HepG2 (cell line): ENCODE results near the gene MYO6. TPM values are rescaled to one million over a fixed set of nuclear protein-coding genes. Genes with fewer than 3 reads are reported as not detected.

Experiments
- ATAC-seq: fragments of 200-7000 bp; cut with Tn5 transposase; 3 replicates; pipeline ENCODE4 v1.9.1; 2020; ENCODE audit warnings: mild to moderate bottlenecking, moderate library complexity
- BruUV-seq: library from RNA; stranded (reverse); fragments of 400-500 nt; replicated peaks from 2 replicates; lab custom pipeline; 2021; lab: Mats Ljungman, UMichigan
- CTCF ChIA-PET: fragments of 300-600 bp; formaldehyde crosslinking; extraction: SDS; loops from one replicate; lab custom pipeline; 2021; ENCODE audit warnings: low total read pairs, inconsistent platforms, low intra/inter-chr PET ratio; lab: Yijun Ruan, JAX
- POLR2A ChIA-PET: fragments of 350-600 bp; sonication (Branson Sonifier 250); formaldehyde crosslinking; loops from one replicate; lab custom pipeline; 2020; ENCODE audit warnings: antibody characterized with exemption, inconsistent platforms; lab: Yijun Ruan, JAX
- DNase-seq: peaks from one replicate; pipeline ENCODE4 v3.0.0-alpha.2; 2015; ENCODE audit warnings: low spot score
- FAIRE-seq: peaks from 3 replicates; lab custom pipeline; 2011; peaks lifted over from hg19 to GRCh38; lab: Jason Lieb, UNC
- H2AFZ ChIP-seq: one replicate; pipeline ENCODE4 v1.6.1; 2011; ENCODE audit warnings: low read length, inconsistent platforms
- H3K27ac ChIP-seq: fragments of 300-600 bp; 3 replicates; pipeline ENCODE4 v1.8.0; 2011; ENCODE audit warnings: mixed run types, mild to moderate bottlenecking, mixed read lengths, low read length, inconsistent platforms; ENCODE audit not compliant: insufficient read depth; ENCODE audit errors: extremely low read length
- H3K27me3 ChIP-seq, 2 experiments: fragments of 200-600 bp in 1 of 2; 2 replicates in 1 of 2; 3 replicates in 1 of 2; pipeline versions ENCODE4 v1.6.0 to v1.8.0; 2011; ENCODE audit warnings: low read length in 2 of 2, mild to moderate bottlenecking in 2 of 2, moderate library complexity in 2 of 2, inconsistent platforms in 1 of 2; ENCODE audit not compliant: insufficient read depth in 2 of 2, control insufficient read depth in 1 of 2
- H3K36me3 ChIP-seq, 2 experiments: fragments of 200-600 bp in 1 of 2; replicated peaks in 1 of 2; 2 replicates in 1 of 2; 3 replicates in 1 of 2; pipeline versions ENCODE4 v1.5.1 to v1.8.0; 2011; ENCODE audit warnings: low read length in 2 of 2, inconsistent platforms in 1 of 2; ENCODE audit not compliant: insufficient read depth in 2 of 2, control insufficient read depth in 1 of 2
- H3K4me1 ChIP-seq: 2 replicates; pipeline ENCODE4 v1.5.1; 2012; ENCODE audit warnings: low read length, inconsistent platforms; ENCODE audit not compliant: insufficient read depth
- H3K4me2 ChIP-seq: 2 replicates; pipeline ENCODE4 v1.6.0; 2011; ENCODE audit warnings: low read depth, low read length, inconsistent platforms
- H3K4me3 ChIP-seq, 3 experiments: fragments of 200-600 bp in 1 of 3; sonication (generic), shearing (Covaris generic) in 1 of 3; replicated peaks in 1 of 3; 2 replicates each; pipeline ENCODE4 v1.5.1; 2011 to 2016; ENCODE audit warnings: low read length in 3 of 3, inconsistent platforms in 2 of 3, low read depth in 2 of 3, mild to moderate bottlenecking in 2 of 3, control low read depth in 1 of 3, mixed read lengths in 1 of 3; ENCODE audit not compliant: insufficient read depth in 1 of 3
- H3K79me2 ChIP-seq: one replicate; pipeline ENCODE4 v1.6.1; 2011; ENCODE audit warnings: low read length, inconsistent platforms; ENCODE audit not compliant: insufficient read depth
- H3K9ac ChIP-seq: 2 replicates; pipeline ENCODE4 v1.6.0; 2011; ENCODE audit warnings: mild to moderate bottlenecking, low read depth, low read length, inconsistent platforms; ENCODE audit not compliant: insufficient read depth
- H3K9me3 ChIP-seq: 2 replicates; pipeline ENCODE4 v1.5.1; 2012; ENCODE audit warnings: mild to moderate bottlenecking, low read length
- H4K20me1 ChIP-seq: 2 replicates; pipeline ENCODE4 v1.6.0; 2011; ENCODE audit warnings: inconsistent platforms, mild to moderate bottlenecking, low read length, moderate library complexity; ENCODE audit not compliant: insufficient read depth
- GATAD2A ChIP-seq: IDR thresholded peaks from 2 replicates; pipeline ENCODE4 v1.6.1; 2016
- MAFK ChIP-seq, 2 experiments: IDR thresholded peaks in 1 of 2; conservative IDR thresholded peaks in 1 of 2; 2 replicates each; pipeline ENCODE4 v1.6.1; 2011; ENCODE audit warnings: improper control_type of control experiment in 2 of 2, low read length in 2 of 2
- NR1H2 ChIP-seq: sonication (generic); formaldehyde crosslinking; IDR thresholded peaks from 2 replicates; pipeline ENCODE4 v1.8.1; 2022; ENCODE audit warnings: low read depth, missing genetic modification reagents, borderline replicate concordance
- RXRA ChIP-seq: sonication (generic); formaldehyde crosslinking; IDR thresholded peaks from 2 replicates; pipeline ENCODE4 v1.5.1; 2020; ENCODE audit warnings: missing genetic modification reagents
- SRSF9 ChIP-seq: fragments of 200-400 bp; formaldehyde crosslinking; IDR thresholded peaks from 2 replicates; pipeline ENCODE4 v1.6.1; 2018; ENCODE audit warnings: borderline replicate concordance, mild to moderate bottlenecking, low read depth, low read length; ENCODE audit not compliant: insufficient read depth, poor library complexity, severe bottlenecking
- ZBTB20 ChIP-seq: sonication (generic); formaldehyde crosslinking; IDR thresholded peaks from 2 replicates; pipeline ENCODE4 v1.8.1; 2023; ENCODE audit warnings: missing genetic modification reagents, low read depth, mild to moderate bottlenecking, borderline replicate concordance
- in situ Hi-C: cut with HindIII; loops from 2 replicates; pipeline ENCODE4 v1.10.0; 2017; ENCODE audit warnings: low pct_unique_long_range_greater_than_20kb; ENCODE audit not compliant: extremely low pct_ligation_motif_present
- intact Hi-C: fragments of 100-400 bp; cut with micrococcal nuclease; formaldehyde crosslinking; loops from one replicate; pipeline ENCODE4 v1.10.0; 2022; ENCODE audit not compliant: unreplicated experiment
- polyA plus RNA-seq, 8 experiments: library from polyadenylated mRNA; depleted of rRNA in 3 of 8; stranded (reverse) in 7 of 8; unstranded in 1 of 8; fragments of >200 nt; fragmentation: Illumina TruSeq in 4 of 8; extraction: Trizol in 4 of 8; gene quantifications; 2 replicates each; pipeline versions ENCODE4 v1.2.1 to v1.2.3, GENCODE V29; 2011 to 2016; ENCODE audit warnings: low read depth in 4 of 8, missing spikeins in 1 of 8, mixed read lengths in 1 of 8; ENCODE audit not compliant: insufficient read depth in 1 of 8
- small RNA-seq, 3 experiments: library from RNA; depleted of rRNA; stranded (forward); fragments of <200 nt; gene quantifications; one replicate each; pipeline ENCODE3, GENCODE V24; 2012; ENCODE audit warnings: low read depth in 2 of 3, low replicate concordance in 1 of 3; ENCODE audit not compliant: insufficient read length in 3 of 3, insufficient read depth in 2 of 3
- total RNA-seq, 5 experiments: library from RNA; depleted of rRNA; stranded (reverse); fragments of >200 nt; fragmentation: Illumina TruSeq; extraction: Trizol; gene quantifications; 2 replicates each; pipeline ENCODE4 v1.2.3, GENCODE V29; 2016; ENCODE audit warnings: low read depth in 1 of 5
- TF ChIP-seq, protein P1 (sequence below): sonication (generic); formaldehyde crosslinking; IDR thresholded peaks from 2 replicates; pipeline ENCODE4 v1.4.0; 2020; ENCODE audit warnings: low read depth, mild to moderate bottlenecking, missing genetic modification reagents

MYO6 gene
- total and polyA plus RNA-seq, 2 of the 13 experiments (the other 11 are each of a cell fraction or from before 2014, with no cell fraction given): 5.4 to 7.5 TPM

DNA sequence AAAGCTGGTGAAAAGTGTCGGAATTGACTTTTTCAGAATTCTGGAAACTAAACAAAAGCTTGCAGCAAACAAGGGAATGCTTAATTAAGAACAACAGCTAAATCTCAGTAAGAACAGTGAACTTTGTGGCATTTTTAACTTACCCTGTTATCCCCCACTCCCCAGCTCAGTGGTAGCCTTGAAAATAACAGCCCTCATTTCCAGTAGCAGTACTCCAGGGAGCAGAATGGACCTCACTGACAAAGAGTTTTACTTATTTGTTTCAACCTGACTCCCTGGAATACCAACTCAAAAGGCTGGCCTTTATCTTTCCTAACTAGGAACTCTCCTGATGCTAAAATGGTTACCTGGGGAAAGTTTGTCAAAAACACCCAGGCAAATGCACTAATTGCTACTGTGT, 214.5 kb downstream of the MYO6 start (continued):
- TF ChIP-seq, protein P1, sequence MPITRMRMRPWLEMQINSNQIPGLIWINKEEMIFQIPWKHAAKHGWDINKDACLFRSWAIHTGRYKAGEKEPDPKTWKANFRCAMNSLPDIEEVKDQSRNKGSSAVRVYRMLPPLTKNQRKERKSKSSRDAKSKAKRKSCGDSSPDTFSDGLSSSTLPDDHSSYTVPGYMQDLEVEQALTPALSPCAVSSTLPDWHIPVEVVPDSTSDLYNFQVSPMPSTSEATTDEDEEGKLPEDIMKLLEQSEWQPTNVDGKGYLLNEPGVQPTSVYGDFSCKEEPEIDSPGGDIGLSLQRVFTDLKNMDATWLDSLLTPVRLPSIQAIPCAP: no peak
- TF ChIP-seq SRSF9 (no peak), GATAD2A (CRISPR knock-in tag) (no peak)

DNA sequence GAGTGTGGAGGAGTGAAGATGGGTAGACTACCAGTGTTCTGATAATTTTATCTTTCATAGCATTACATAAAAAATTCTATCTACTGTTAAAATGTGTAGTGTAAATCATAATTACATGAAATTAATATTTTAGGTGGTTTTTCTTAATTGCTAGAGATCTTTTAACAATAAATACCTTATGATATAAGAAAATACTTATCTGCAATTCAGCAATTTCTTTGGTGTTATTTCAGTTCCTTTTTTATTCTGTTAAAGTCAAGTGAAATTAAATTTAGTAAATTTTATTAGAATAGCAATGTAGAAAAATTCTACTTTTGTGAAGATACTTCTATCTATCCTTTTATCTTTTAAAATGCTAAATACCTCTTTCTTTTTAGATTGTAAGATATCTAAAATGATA, 219.1 kb downstream of the MYO6 start:
- no TSS peak for BruUV-seq
- H3K36me3 ChIP-seq: no peaks in the 10 kb centered on the region
- H3K27ac ChIP-seq: no peak overlapping the region
- intact Hi-C loops: no loop called here
- ATAC-seq: no peak
- no peak overlapping the region for H3K4me3 ChIP-seq
- in situ Hi-C loops: no loop called here
- no peaks in the 10 kb centered on the region for H4K20me1 ChIP-seq
- CTCF ChIA-PET: no interaction called here
- H3K4me1 ChIP-seq: no peaks in the 10 kb centered on the region
- H3K9ac ChIP-seq: no peak overlapping the region
- FAIRE-seq: no peak
- no peaks in the 10 kb centered on the region; a peak in 1 of 5 replicates for H3K27me3 ChIP-seq
- no peak overlapping the region for H3K4me2 ChIP-seq
- POLR2A ChIA-PET: no interaction called here
- TF ChIP-seq RXRA (CRISPR knock-in tag) (no peak), NR1H2 (CRISPR knock-in tag) (no peak), MAFK (conservative IDR thresholded peaks at IDR 0.05 in 1 of 2, IDR thresholded peaks at IDR 0.05 in 1 of 2; ENCODE audit: low read length in 2 of 2) (peak in 1 of 2 experiments; percentile 52; a peak in 2 of 4 replicates), ZBTB20 (CRISPR knock-in tag) (no peak)
- no peak overlapping the region for H2AFZ ChIP-seq
- no peak for DNase-seq
- H3K79me2 ChIP-seq: no peaks in the 10 kb centered on the region
- no peaks in the 10 kb centered on the region for H3K9me3 ChIP-seq

Small RNA genes lying within 50 kb of the gene (small RNA-seq; reads per million reads assigned to genes)
- gene RF00019: 0 reads per million in 3 experiments
- 0 reads per million in 3 experiments for gene RNA5SP209
- gene RNU6-155P: 0 reads per million in 3 experiments

Other genes with a start within 250 kb of the MYO6 start
- gene SENP6, start 147.4 kb upstream of the MYO6 start, total RNA-seq (2016; rRNA removed; fragmentation: Illumina TruSeq; extraction: Trizol): 45.2 and 50.1 TPM in 2 replicates
- 19.1 and 21.9 TPM in 2 replicates for gene SENP6, start 147.4 kb upstream of the MYO6 start, polyA plus RNA-seq (2011; rRNA removed)